ENCODE data around the gene C1orf232. TPM values are rescaled to one million over a fixed set of nuclear protein-coding genes. Genes with fewer than 3 reads are reported as not detected.
A peak's percentile ranks its signal among the peaks of the same experiment; 100 is the strongest.

Gene C1orf232
- total and polyA plus RNA-seq, 2 of the 13 experiments (the other 11 are each of a cell fraction or from before 2014, with no cell fraction given): not detected

GRCh38 chr1:26191739-26192138 lies 23.0 kb upstream of the C1orf232 start (continued):
- TF ChIP-seq ZNF292 (CRISPR knock-in tag; IDR thresholded peaks at IDR 0.05; ENCODE audit: borderline replicate concordance, low read depth): no peak
- TF ChIP-seq PLRG1 (conservative IDR thresholded peaks at IDR 0.05): no peak
- TF ChIP-seq HOXD1 (CRISPR knock-in tag; IDR thresholded peaks at IDR 0.05): no peak
- TF ChIP-seq MIXL1 (CRISPR knock-in tag; IDR thresholded peaks at IDR 0.05): no peak
- TF ChIP-seq NR3C1 (CRISPR knock-in tag; IDR thresholded peaks at IDR 0.05): no peak

- Histone ChIP-seq H3K9me3 (ENCODE audit: low read length) (no peaks in the 10 kb centered on the region), H3K4me3 (replicated peaks in 1 of 3; ENCODE audit: insufficient read depth in 1 of 3, low read depth in 2 of 3, low read length in 3 of 3) (no peak within 1 kb of the TSS), H3K27ac (ENCODE audit: extremely low read length, insufficient read depth, low read length) (no peak within 1 kb of the TSS), H3K9ac (ENCODE audit: insufficient read depth, low read depth, low read length) (no peak within 1 kb of the TSS), H3K4me1 (ENCODE audit: insufficient read depth, low read length) (no peaks in the 10 kb centered on the region), H3K79me2 (ENCODE audit: insufficient read depth, low read length) (no peaks in the 10 kb centered on the region), H3K36me3 (replicated peaks in 1 of 2; ENCODE audit: control insufficient read depth in 1 of 2, insufficient read depth in 2 of 2, low read length in 2 of 2) (0 out of 5 replicates have a peak, but pooled peaks cover 0 to 2% of the 10 kb centered on the region in 2 experiments), H3K27me3 (ENCODE audit: control insufficient read depth in 1 of 2, insufficient read depth in 2 of 2, low read length in 2 of 2) (peaks cover 0 to 11% of the 10 kb centered on the region in 2 experiments; a peak in 2 of 5 replicates), H3K4me2 (ENCODE audit: low read depth, low read length) (no peak within 1 kb of the TSS), H4K20me1 (ENCODE audit: insufficient read depth, low read length) (no peaks in the 10 kb centered on the region), H2AFZ (ENCODE audit: low read length) (no peak within 1 kb of the TSS)
- DNase-seq (ENCODE audit: low spot score) (peak; percentile 54), FAIRE-seq (no peak), ATAC-seq (peak; percentile 80)
- in situ Hi-C loops (cut with HindIII; ENCODE audit: extremely low pct_ligation_motif_present, low pct_unique_long_range_greater_than_20kb): no loop called here
- intact Hi-C loops (cut with micrococcal nuclease; ENCODE audit: unreplicated experiment): loop anchor here (1.0 kb wide), 1 partner anchor 44 kb away; the partner anchor contains the start of gene CEP85
- 15% methylated on average over 8 of the region's 16 CpGs for WGBS (ENCODE audit: low lambda C conversion rate)
- ChIA-PET CTCF (ENCODE audit: low intra/inter-chr PET ratio, low total read pairs) (interaction anchor here (0.6 to 1.3 kb wide), 2 partner anchors 24 to 131 kb away, joined by 3 read pairs; no protein-coding TSS in a partner anchor), POLR2A (interaction anchor here (1.7 kb wide), 1 partner anchor 35 kb away, joined by 5 read pairs; no protein-coding TSS in a partner anchor)
- no TSS peak for BruUV-seq (replicated peaks)
- TF ChIP-seq ZNF558 (CRISPR knock-in tag; IDR thresholded peaks at IDR 0.05; ENCODE audit: borderline replicate concordance) (no peak), HMGA1 (CRISPR knock-in tag; conservative IDR thresholded peaks at IDR 0.05) (no peak), ZBTB42 (CRISPR knock-in tag; IDR thresholded peaks at IDR 0.05) (no peak), FOXK2 (IDR thresholded peaks at IDR 0.05) (no peak), ZSCAN12 (CRISPR knock-in tag; IDR thresholded peaks at IDR 0.05) (no peak), TEAD3 (CRISPR knock-in tag; optimal IDR thresholded peaks at IDR 0.05; ENCODE audit: borderline replicate concordance) (peak; percentile 34), ZNF230 (CRISPR knock-in tag; IDR thresholded peaks at IDR 0.05) (no peak), ZNF263 (CRISPR knock-in tag; IDR thresholded peaks at IDR 0.05) (0 out of 2 replicates have a peak, but pooled peaks have one; percentile 22), ZNF776 (CRISPR knock-in tag; IDR thresholded peaks at IDR 0.05) (no peak), KLF13 (CRISPR knock-in tag; IDR thresholded peaks at IDR 0.05) (no peak), MLLT10 (CRISPR knock-in tag; IDR thresholded peaks at IDR 0.05) (no peak), XRCC5 (optimal IDR thresholded peaks at IDR 0.05; ENCODE audit: low read length) (peak; percentile 24), SP5 (CRISPR knock-in tag; IDR thresholded peaks at IDR 0.05; ENCODE audit: borderline replicate concordance, low read depth) (no peak), DRAP1 (CRISPR knock-in tag; IDR thresholded peaks at IDR 0.05) (no peak), STAG1 (CRISPR knock-in tag; IDR thresholded peaks at IDR 0.05) (peak; percentile 45), NFYC (CRISPR knock-in tag; IDR thresholded peaks at IDR 0.05) (no peak), KDM3A (CRISPR knock-in tag; IDR thresholded peaks at IDR 0.05; ENCODE audit: low read depth) (no peak), ARNT (IDR thresholded peaks at IDR 0.05) (no peak), ZFX (CRISPR knock-in tag; IDR thresholded peaks at IDR 0.05; ENCODE audit: low read depth) (0 out of 2 replicates have a peak, but pooled peaks have one; percentile 25), REPIN1 (CRISPR knock-in tag; IDR thresholded peaks at IDR 0.05; ENCODE audit: borderline replicate concordance, low read depth) (no peak), EHMT2 (IDR thresholded peaks at IDR 0.05; ENCODE audit: borderline replicate concordance, low read depth, low read length) (no peak)
- TF ChIP-seq, protein P1, sequence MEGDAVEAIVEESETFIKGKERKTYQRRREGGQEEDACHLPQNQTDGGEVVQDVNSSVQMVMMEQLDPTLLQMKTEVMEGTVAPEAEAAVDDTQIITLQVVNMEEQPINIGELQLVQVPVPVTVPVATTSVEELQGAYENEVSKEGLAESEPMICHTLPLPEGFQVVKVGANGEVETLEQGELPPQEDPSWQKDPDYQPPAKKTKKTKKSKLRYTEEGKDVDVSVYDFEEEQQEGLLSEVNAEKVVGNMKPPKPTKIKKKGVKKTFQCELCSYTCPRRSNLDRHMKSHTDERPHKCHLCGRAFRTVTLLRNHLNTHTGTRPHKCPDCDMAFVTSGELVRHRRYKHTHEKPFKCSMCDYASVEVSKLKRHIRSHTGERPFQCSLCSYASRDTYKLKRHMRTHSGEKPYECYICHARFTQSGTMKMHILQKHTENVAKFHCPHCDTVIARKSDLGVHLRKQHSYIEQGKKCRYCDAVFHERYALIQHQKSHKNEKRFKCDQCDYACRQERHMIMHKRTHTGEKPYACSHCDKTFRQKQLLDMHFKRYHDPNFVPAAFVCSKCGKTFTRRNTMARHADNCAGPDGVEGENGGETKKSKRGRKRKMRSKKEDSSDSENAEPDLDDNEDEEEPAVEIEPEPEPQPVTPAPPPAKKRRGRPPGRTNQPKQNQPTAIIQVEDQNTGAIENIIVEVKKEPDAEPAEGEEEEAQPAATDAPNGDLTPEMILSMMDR (CRISPR knock-in tag; IDR thresholded peaks at IDR 0.05): peak; percentile 68
These were observed 21.7 kb upstream of the C1orf232 start, which contains the start of gene CATSPER4 for GRCh38 chr1:26190373-26190987. Gene CATSPER4, plus strand, starts transcription at chr1:26190602. Its CDS starts 26 bp downstream, at chr1:26190628.

Data from HepG2 (cell line).